MM.1S (cell line): ENCODE data around the gene NCLN.

Experiments
- CTCF ChIP-seq: fragments of 300-600 bp; sonication (generic); IDR thresholded peaks from 2 replicates; pipeline ENCODE4 v1.5.1; 2016; ENCODE audit warnings: antibody characterized with exemption, low read length, mixed read lengths
- EZH2 ChIP-seq: fragments of 300-600 bp; sonication (generic); optimal IDR thresholded peaks from 2 replicates; pipeline ENCODE3; 2017; ENCODE audit warnings: low read depth, mild to moderate bottlenecking, antibody characterized with exemption, low read length, mixed read lengths

GRCh38 chr19:3210347-3211017, 24.8 kb downstream of the NCLN start:
- TF ChIP-seq EZH2 (no peak), CTCF (peak; percentile 77)
